B cell (primary cell): Measurements from ENCODE around the gene PHLDA3. TPM values are rescaled to one million over a fixed set of nuclear protein-coding genes. Genes with fewer than 3 reads are reported as not detected.

Experiments
- ATAC-seq: fragments of 200-7000 bp; cut with Tn5 transposase; one replicate; pipeline ENCODE4 v1.10.0; 2021; ENCODE audit warnings: low read depth, mild to moderate bottlenecking, moderate number of reproducible peaks, moderate library complexity
- CTCF ChIA-PET: fragments of 350-600 bp; sonication (Branson Sonifier 250); formaldehyde crosslinking; loops from one replicate; lab custom pipeline; 2021; ENCODE audit warnings: antibody characterized with exemption, inconsistent platforms; lab: Charles Lee
- POLR2A ChIA-PET: fragments of 350-600 bp; sonication (Branson Sonifier 250); formaldehyde crosslinking; loops from one replicate; lab custom pipeline; 2021; ENCODE audit warnings: antibody characterized with exemption; lab: Charles Lee
- DNase-seq: peaks from one replicate; pipeline ENCODE4 v3.0.0; 2013
- H2AFZ ChIP-seq: 2 replicates; pipeline ENCODE4 v1.6.1; 2012; ENCODE audit warnings: mild to moderate bottlenecking, low read depth, low read length; ENCODE audit not compliant: insufficient read depth, poor library complexity, severe bottlenecking
- H3K27ac ChIP-seq, 2 donors: 1 replicate in 1 of 2; 2 replicates in 1 of 2; pipeline ENCODE4 v1.5.1; 2012 to 2013; ENCODE audit warnings: low read length in 2 of 2, mild to moderate bottlenecking in 2 of 2, moderate library complexity in 1 of 2
- H3K27me3 ChIP-seq, 4 experiments: fragments of 200-600 bp in 1 of 4; sonication (generic) in 1 of 4; replicated peaks in 1 of 4; 1 replicate in 2 of 4; 2 replicates in 2 of 4; pipeline versions ENCODE4 v1.6.1 to v1.7.0; 2013 to 2016; ENCODE audit warnings: low read length in 3 of 4, mild to moderate bottlenecking in 2 of 4, mixed read lengths in 1 of 4, moderate library complexity in 1 of 4; ENCODE audit not compliant: insufficient read depth in 4 of 4, control insufficient read depth in 3 of 4; ENCODE audit errors: control extremely low read depth in 1 of 4
- H3K36me3 ChIP-seq, 2 experiments: replicated peaks in 1 of 2; 1 replicate in 1 of 2; 2 replicates in 1 of 2; pipeline versions ENCODE4 v1.6.1 to v1.7.1; 2013; ENCODE audit warnings: low read length in 1 of 2; ENCODE audit not compliant: insufficient read depth in 2 of 2, control insufficient read depth in 1 of 2; ENCODE audit errors: control extremely low read depth in 1 of 2, extremely low read depth in 1 of 2
- H3K4me1 ChIP-seq, 2 donors: fragments of 200-600 bp in 1 of 2; sonication (generic) in 1 of 2; 1 replicate in 1 of 2; 2 replicates in 1 of 2; pipeline versions ENCODE4 v1.5.1 to v1.6.1; 2013 to 2017; ENCODE audit warnings: low read length in 2 of 2; ENCODE audit not compliant: control insufficient read depth in 2 of 2, insufficient read depth in 2 of 2
- H3K4me2 ChIP-seq: replicated peaks from 2 replicates; pipeline ENCODE3; 2012; ENCODE audit warnings: mild to moderate bottlenecking, low read depth, low read length; ENCODE audit not compliant: poor library complexity, severe bottlenecking
- H3K4me3 ChIP-seq, 5 experiments: fragments of 200-600 bp in 1 of 5; sonication (generic) in 1 of 5; 1 replicate in 3 of 5; 2 replicates in 2 of 5; pipeline versions ENCODE4 v1.5.1 to v1.7.0; 2011 to 2016; ENCODE audit warnings: low read length in 4 of 5, mild to moderate bottlenecking in 4 of 5, low read depth in 2 of 5, control low read depth in 1 of 5, moderate library complexity in 1 of 5; ENCODE audit not compliant: insufficient read depth in 1 of 5; ENCODE audit errors: control extremely low read depth in 1 of 5, extremely low read depth in 1 of 5
- H3K79me2 ChIP-seq: fragments of 200-600 bp; sonication (generic); one replicate; pipeline ENCODE4 v1.6.0; 2016; ENCODE audit warnings: low read length; ENCODE audit not compliant: control insufficient read depth, insufficient read depth
- H3K9ac ChIP-seq: fragments of 200-600 bp; sonication (generic); 2 replicates; pipeline ENCODE4 v1.6.1; 2017; ENCODE audit warnings: mild to moderate bottlenecking, low read length, moderate library complexity
- H3K9me3 ChIP-seq, 3 donors: one replicate each; pipeline versions ENCODE4 v1.6.1 to v1.7.1; 2013; ENCODE audit warnings: low read length in 2 of 3; ENCODE audit not compliant: control insufficient read depth in 2 of 3, insufficient read depth in 1 of 3; ENCODE audit errors: control extremely low read depth in 1 of 3
- H4K20me1 ChIP-seq: 2 replicates; pipeline ENCODE4 v1.6.0; 2012; ENCODE audit warnings: mild to moderate bottlenecking, low read length; ENCODE audit not compliant: insufficient read depth, control insufficient read depth, poor library complexity, severe bottlenecking
- H3K27ac Mint-ChIP-seq: one replicate; pipeline ENCODE4 v1.8.0; 2021; ENCODE audit warnings: mixed read lengths
- H3K27me3 Mint-ChIP-seq: one replicate; pipeline ENCODE4 v1.8.0; 2021; ENCODE audit warnings: mixed read lengths
- H3K4me1 Mint-ChIP-seq: one replicate; pipeline ENCODE4 v1.8.0; 2021; ENCODE audit warnings: mixed read lengths
- H3K4me3 Mint-ChIP-seq: one replicate; pipeline ENCODE4 v1.8.0; 2021; ENCODE audit warnings: mixed read lengths
- H3K9me3 Mint-ChIP-seq: one replicate; pipeline ENCODE4 v1.8.0; 2022; ENCODE audit warnings: mixed read lengths; ENCODE audit not compliant: insufficient read depth
- CTCF ChIP-seq: fragments of 200-600 bp; IDR thresholded peaks from one replicate; pipeline ENCODE4 v1.8.0; 2022; ENCODE audit warnings: antibody characterized with exemption, mild to moderate bottlenecking
- EZH2 ChIP-seq: IDR thresholded peaks from 2 replicates; pipeline ENCODE4 v1.6.1; 2012; ENCODE audit warnings: borderline replicate concordance, low read depth, mild to moderate bottlenecking, moderate library complexity, low read length; ENCODE audit not compliant: insufficient read depth, poor library complexity, severe bottlenecking
- WGBS: methylation state at CpG from one replicate; pipeline ENCODE4 v1.1.5; 2013; ENCODE audit warnings: missing lambda C conversion rate; ENCODE audit not compliant: insufficient coverage; 5-methylcytosine and 5-hydroxymethylcytosine counted together
- intact Hi-C: fragments of 100-400 bp; cut with micrococcal nuclease; formaldehyde crosslinking; loops from one replicate; pipeline ENCODE4 v1.10.0; 2022
- polyA plus RNA-seq: library from polyadenylated mRNA; depleted of rRNA; stranded (reverse); fragments of >200 nt; gene quantifications from 2 replicates; pipeline ENCODE4 v1.2.3, GENCODE V29; 2012
- total RNA-seq, 2 donors: library from RNA; stranded (reverse); fragments of 120-200 nt in 1 of 2; gene quantifications; 1 replicate in 1 of 2; 2 replicates in 1 of 2; pipeline versions ENCODE4 v1.2.3 to v1.2.4, GENCODE V29; 2013 to 2022

Gene PHLDA3
- total and polyA plus RNA-seq, 2 donors (not counting 1 experiment from before 2014, with no cell fraction given): 0.20 to 0.30 TPM

- H3K9me3 ChIP-seq: no peaks in the 10 kb centered on the region
- intact Hi-C loops: no loop called here
- H3K4me3 ChIP-seq: no peak overlapping the region
- H4K20me1 ChIP-seq: no peaks in the 10 kb centered on the region
- H2AFZ ChIP-seq: no peak overlapping the region
- H3K4me3 Mint-ChIP-seq: no peak overlapping the region
- no peak overlapping the region for H3K9ac ChIP-seq
- no peak overlapping the region for H3K27ac ChIP-seq
- ATAC-seq: no peak
- TF ChIP-seq EZH2 (no peak), CTCF (no peak)
- no peak overlapping the region for H3K4me2 ChIP-seq
- ChIA-PET POLR2A (no interaction called here), CTCF (interaction anchor here (1.6 kb wide), 1 partner anchor 10 kb away, joined by 4 read pairs; no protein-coding TSS in a partner anchor)
- no peaks in the 10 kb centered on the region for H3K79me2 ChIP-seq
- peaks cover 10% of the 10 kb centered on the region for H3K4me1 Mint-ChIP-seq
- peaks cover 9 to 14% of the 10 kb centered on the region in 2 donors for H3K4me1 ChIP-seq
- no peaks in the 10 kb centered on the region for H3K9me3 Mint-ChIP-seq
- WGBS: 96% methylated on average over 3 of the region's 3 CpGs
- H3K27ac Mint-ChIP-seq: no peak overlapping the region
- peaks cover 0 to 42% (median 15%) of the 10 kb centered on the region in 4 experiments for H3K27me3 ChIP-seq
- no peaks in the 10 kb centered on the region for H3K36me3 ChIP-seq
- peaks cover 57% of the 10 kb centered on the region for H3K27me3 Mint-ChIP-seq
- DNase-seq: no peak
These were observed 2.8 kb upstream of the PHLDA3 start for GRCh38 chr1:201471772-201472171.

GRCh38 chr1:201470581-201470980 lies 1.6 kb upstream of the PHLDA3 start:
- H3K9ac ChIP-seq: no peak overlapping the region
- no peaks in the 10 kb centered on the region for H3K79me2 ChIP-seq
- ATAC-seq (no peak), DNase-seq (no peak)
- H3K27ac ChIP-seq: no peak overlapping the region
- no peaks in the 10 kb centered on the region for H3K9me3 Mint-ChIP-seq
- no peak overlapping the region for H3K4me3 ChIP-seq
- H3K27me3 ChIP-seq: peaks cover 0 to 37% (median 13%) of the 10 kb centered on the region in 4 experiments
- peaks cover 10% of the 10 kb centered on the region for H3K4me1 Mint-ChIP-seq
- H2AFZ ChIP-seq: no peak overlapping the region
- POLR2A ChIA-PET: no interaction called here
- H3K4me1 ChIP-seq: peaks cover 9 to 14% of the 10 kb centered on the region in 2 donors
- peaks cover 53% of the 10 kb centered on the region for H3K27me3 Mint-ChIP-seq
- H3K4me2 ChIP-seq: no peak overlapping the region
- no peak for TF ChIP-seq EZH2
- no peak for TF ChIP-seq CTCF
- 51% methylated on average over 2 of the region's 4 CpGs for WGBS
- no peaks in the 10 kb centered on the region for H3K9me3 ChIP-seq
- CTCF ChIA-PET: no interaction called here
- intact Hi-C loops: no loop called here
- H4K20me1 ChIP-seq: no peaks in the 10 kb centered on the region
- no peak overlapping the region for H3K27ac Mint-ChIP-seq
- H3K4me3 Mint-ChIP-seq: no peak overlapping the region
- no peaks in the 10 kb centered on the region for H3K36me3 ChIP-seq
